Kidney (tissue), 14 donors: ENCODE measurements around the gene AHCTF1. TPM values are rescaled to one million over a fixed set of nuclear protein-coding genes. Genes with fewer than 3 reads are reported as not detected.

ENCODE experiments used
- DNase-seq, 5 donors: peaks; one replicate each; pipeline ENCODE4 v3.0.0-alpha.2; 2013 to 2020
- FAIRE-seq: peaks from 2 replicates; lab custom pipeline; 2012; peaks lifted over from hg19 to GRCh38; lab: Jason Lieb, UNC
- H3K27ac ChIP-seq, 2 donors: one replicate each; pipeline ENCODE4 v1.7.0; 2013; ENCODE audit warnings: low read depth in 2 of 2, low read length in 2 of 2, inconsistent platforms in 1 of 2
- H3K27me3 ChIP-seq: one replicate; pipeline ENCODE4 v1.7.1; 2013; ENCODE audit warnings: low read length, inconsistent platforms; ENCODE audit not compliant: control insufficient read depth, insufficient read depth
- H3K36me3 ChIP-seq, 3 donors: one replicate each; pipeline versions ENCODE4 v1.7.0 to v1.7.1; 2013; ENCODE audit warnings: low read length in 3 of 3, control low read depth in 1 of 3, inconsistent platforms in 1 of 3; ENCODE audit not compliant: insufficient read depth in 3 of 3, control insufficient read depth in 2 of 3
- H3K4me1 ChIP-seq, 3 donors: one replicate each; pipeline versions ENCODE4 v1.7.0 to v1.7.1; 2013; ENCODE audit warnings: low read length in 3 of 3, inconsistent platforms in 1 of 3, low read depth in 1 of 3; ENCODE audit not compliant: control insufficient read depth in 2 of 3, insufficient read depth in 2 of 3
- H3K4me3 ChIP-seq, 3 donors: one replicate each; pipeline versions ENCODE4 v1.7.0 to v1.8.1; 2013; ENCODE audit warnings: low read length in 3 of 3, control low read depth in 1 of 3, inconsistent platforms in 1 of 3
- H3K9ac ChIP-seq, 3 donors: one replicate each; pipeline versions ENCODE4 v1.7.0 to v1.7.1; 2013; ENCODE audit warnings: low read length in 3 of 3, control low read depth in 1 of 3, inconsistent platforms in 1 of 3
- H3K9me3 ChIP-seq, 3 donors: one replicate each; pipeline versions ENCODE4 v1.7.0 to v1.7.1; 2013; ENCODE audit warnings: low read length in 3 of 3, control low read depth in 1 of 3, inconsistent platforms in 1 of 3; ENCODE audit not compliant: control insufficient read depth in 2 of 3, insufficient read depth in 1 of 3
- intact Hi-C: fragments of 100-400 bp; cut with DNase I; formaldehyde crosslinking; loops from one replicate; pipeline ENCODE4 v1.11.1; 2022
- polyA plus RNA-seq: library from polyadenylated mRNA; stranded (reverse); fragments of 350-450 nt; fragmentation: Illumina TruSeq; extraction: RNeasy Lipid Tissue Mini Kit (QIAGEN cat#74804); gene quantifications from one replicate; pipeline ENCODE4 v1.2.3, GENCODE V29; 2014; ENCODE audit warnings: low read depth, low replicate concordance; ENCODE audit not compliant: insufficient read depth
- total RNA-seq: library from RNA; stranded (reverse); fragmentation: NEBNext Ultra II Directional; extraction: Animal tissue kit (Norgen Biotek cat#: 25700); gene quantifications from one replicate; pipeline ENCODE4 v1.2.1, GENCODE V29; 2021
- TF ChIP-seq, protein P1 (sequence below): IDR thresholded peaks from 3 replicates; pipeline ENCODE4 v1.5.1; 2012; ENCODE audit warnings: mild to moderate bottlenecking, moderate library complexity, borderline replicate concordance; ENCODE audit not compliant: insufficient read depth; ENCODE audit errors: extremely low read depth
- donor health status: control.
- donor health status: control.
- donor health status: control.
- donor health status: control.
- donor health status: control.
- donor health status: DM: yes; HTN: yes; CAD: no.
- donor health status: Normal renal cell carcinoma (clear cell type).

The AHCTF1 gene
- total and polyA plus RNA-seq, 2 donors from 2014 or later = 5.2 to 30.1 TPM

- no peaks in the 10 kb centered on the region for H3K9me3 ChIP-seq
- no peak for FAIRE-seq
- intact Hi-C loops = no loop called here
Observed at GRCh38 chr1:246800356-246800755, 131.4 kb downstream of the AHCTF1 start.

DNA sequence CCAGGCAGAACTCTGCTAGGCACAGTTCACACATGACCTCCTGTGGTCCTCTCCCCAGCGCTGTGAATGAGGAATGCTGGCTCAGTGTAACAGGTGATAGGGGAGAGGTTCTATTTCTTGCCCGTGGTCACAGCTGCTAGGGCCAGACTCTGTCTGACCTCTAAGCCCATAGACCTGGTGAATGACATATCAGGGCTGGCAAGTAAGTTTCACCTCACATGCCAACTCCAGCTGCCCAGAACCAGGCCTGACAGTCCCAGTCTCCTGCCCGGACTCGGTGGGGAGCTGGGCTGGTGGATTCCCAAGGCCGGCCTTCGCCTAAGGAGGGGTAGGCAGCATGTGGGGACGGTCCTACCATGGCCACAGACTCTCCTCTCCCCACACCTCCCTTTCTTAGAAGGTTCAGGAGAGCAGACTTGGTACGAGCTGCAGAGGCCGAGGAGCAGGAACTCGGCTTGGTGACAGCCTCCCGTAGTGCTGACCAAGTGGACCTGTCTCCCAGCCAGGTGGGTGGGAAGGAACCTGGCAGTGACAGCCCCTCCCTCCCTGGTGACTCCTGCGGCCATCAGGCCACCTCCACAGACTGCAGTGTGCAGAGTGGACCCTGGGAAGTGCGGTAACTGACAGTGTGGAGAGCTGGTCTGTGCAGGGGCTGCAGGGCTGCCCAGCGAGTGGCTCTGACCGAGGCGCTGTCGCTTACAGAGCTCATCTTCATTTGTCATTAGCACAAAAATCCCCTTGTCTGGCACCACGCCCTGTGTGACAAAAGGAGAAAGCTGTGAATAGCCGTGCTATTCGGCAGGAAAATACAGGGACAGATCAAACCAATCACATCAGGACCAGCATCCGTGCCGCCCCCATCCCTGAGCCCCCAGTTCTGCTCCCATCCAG is 132.9 kb downstream of the AHCTF1 start:
- no peaks in the 10 kb centered on the region for H3K4me1 ChIP-seq
- H3K9me3 ChIP-seq = no peaks in the 10 kb centered on the region
- TF ChIP-seq, protein P1, sequence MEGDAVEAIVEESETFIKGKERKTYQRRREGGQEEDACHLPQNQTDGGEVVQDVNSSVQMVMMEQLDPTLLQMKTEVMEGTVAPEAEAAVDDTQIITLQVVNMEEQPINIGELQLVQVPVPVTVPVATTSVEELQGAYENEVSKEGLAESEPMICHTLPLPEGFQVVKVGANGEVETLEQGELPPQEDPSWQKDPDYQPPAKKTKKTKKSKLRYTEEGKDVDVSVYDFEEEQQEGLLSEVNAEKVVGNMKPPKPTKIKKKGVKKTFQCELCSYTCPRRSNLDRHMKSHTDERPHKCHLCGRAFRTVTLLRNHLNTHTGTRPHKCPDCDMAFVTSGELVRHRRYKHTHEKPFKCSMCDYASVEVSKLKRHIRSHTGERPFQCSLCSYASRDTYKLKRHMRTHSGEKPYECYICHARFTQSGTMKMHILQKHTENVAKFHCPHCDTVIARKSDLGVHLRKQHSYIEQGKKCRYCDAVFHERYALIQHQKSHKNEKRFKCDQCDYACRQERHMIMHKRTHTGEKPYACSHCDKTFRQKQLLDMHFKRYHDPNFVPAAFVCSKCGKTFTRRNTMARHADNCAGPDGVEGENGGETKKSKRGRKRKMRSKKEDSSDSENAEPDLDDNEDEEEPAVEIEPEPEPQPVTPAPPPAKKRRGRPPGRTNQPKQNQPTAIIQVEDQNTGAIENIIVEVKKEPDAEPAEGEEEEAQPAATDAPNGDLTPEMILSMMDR = no peak
- intact Hi-C loops = no loop called here
- FAIRE-seq (no peak), DNase-seq (peak in 1 of 5 donors; percentile 52)
- H3K4me3 ChIP-seq = no peak overlapping the region
- H3K27ac ChIP-seq = no peak overlapping the region
- no peak overlapping the region for H3K9ac ChIP-seq
- H3K36me3 ChIP-seq = no peaks in the 10 kb centered on the region
- H3K27me3 ChIP-seq = no peaks in the 10 kb centered on the region

More at GRCh38 chr1:246800356-246800755, 131.4 kb downstream of the AHCTF1 start:
- Histone ChIP-seq H3K36me3 (no peaks in the 10 kb centered on the region), H3K27me3 (no peaks in the 10 kb centered on the region), H3K4me1 (no peaks in the 10 kb centered on the region), H3K9ac (no peak overlapping the region), H3K4me3 (no peak overlapping the region), H3K27ac (no peak overlapping the region)
- TF ChIP-seq, protein P1 = no peak
- DNase-seq = peak in 1 of 5 donors; percentile 15

DNA sequence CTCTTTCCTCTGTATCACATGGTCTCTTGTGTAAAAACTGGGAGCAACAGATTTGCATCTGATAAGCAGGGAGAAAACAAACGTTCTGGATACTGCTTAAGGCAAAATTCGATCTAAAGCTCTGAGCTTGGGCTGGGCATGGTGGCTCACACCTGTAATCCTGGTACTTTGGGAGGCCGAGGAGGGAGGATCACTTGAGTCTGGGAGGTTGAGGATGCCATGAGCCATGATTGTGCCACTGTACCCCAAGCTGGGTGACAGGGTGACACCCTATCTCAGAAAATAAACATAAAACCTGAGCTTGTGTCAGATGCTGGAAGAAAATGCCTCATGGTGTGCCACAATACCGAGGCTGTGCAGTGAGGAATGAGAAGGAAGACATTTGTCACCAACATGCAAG is 133.6 kb downstream of the AHCTF1 start:
- intact Hi-C loops = no loop called here
- TF ChIP-seq, protein P1 = no peak
- H3K4me1 ChIP-seq = no peaks in the 10 kb centered on the region
- no peak overlapping the region for H3K9ac ChIP-seq
- H3K36me3 ChIP-seq = no peaks in the 10 kb centered on the region
- DNase-seq = no peak
- no peak for FAIRE-seq
- H3K27me3 ChIP-seq = no peaks in the 10 kb centered on the region
- no peak overlapping the region for H3K27ac ChIP-seq
- no peak overlapping the region for H3K4me3 ChIP-seq
- no peaks in the 10 kb centered on the region for H3K9me3 ChIP-seq
